ENCODE measurements around the gene FAM217A.

Gene FAM217A

DNA sequence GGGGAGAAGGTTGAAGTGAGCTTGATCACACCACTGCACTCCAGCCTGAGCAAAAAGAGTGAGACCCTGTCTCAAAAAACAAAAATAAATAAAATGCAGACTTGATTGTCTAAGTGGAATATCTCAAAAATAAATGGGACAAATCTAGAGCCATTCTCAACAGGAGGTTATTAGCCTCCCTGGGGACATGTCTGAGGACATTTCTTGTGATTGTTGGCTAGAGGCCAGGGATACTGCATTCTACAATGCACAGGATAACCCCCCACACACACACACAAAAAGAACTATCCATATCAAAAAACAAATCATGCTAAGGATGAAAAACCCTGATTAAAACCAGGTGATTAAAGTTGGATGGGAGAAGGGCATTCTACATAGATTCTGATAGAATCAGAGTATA is 37.5 kb downstream of the FAM217A start:
- DNase-seq (ENCODE audit: low read depth in 2 of 2) = peak; percentile 7 to 40
- TF ChIP-seq, protein P1, sequence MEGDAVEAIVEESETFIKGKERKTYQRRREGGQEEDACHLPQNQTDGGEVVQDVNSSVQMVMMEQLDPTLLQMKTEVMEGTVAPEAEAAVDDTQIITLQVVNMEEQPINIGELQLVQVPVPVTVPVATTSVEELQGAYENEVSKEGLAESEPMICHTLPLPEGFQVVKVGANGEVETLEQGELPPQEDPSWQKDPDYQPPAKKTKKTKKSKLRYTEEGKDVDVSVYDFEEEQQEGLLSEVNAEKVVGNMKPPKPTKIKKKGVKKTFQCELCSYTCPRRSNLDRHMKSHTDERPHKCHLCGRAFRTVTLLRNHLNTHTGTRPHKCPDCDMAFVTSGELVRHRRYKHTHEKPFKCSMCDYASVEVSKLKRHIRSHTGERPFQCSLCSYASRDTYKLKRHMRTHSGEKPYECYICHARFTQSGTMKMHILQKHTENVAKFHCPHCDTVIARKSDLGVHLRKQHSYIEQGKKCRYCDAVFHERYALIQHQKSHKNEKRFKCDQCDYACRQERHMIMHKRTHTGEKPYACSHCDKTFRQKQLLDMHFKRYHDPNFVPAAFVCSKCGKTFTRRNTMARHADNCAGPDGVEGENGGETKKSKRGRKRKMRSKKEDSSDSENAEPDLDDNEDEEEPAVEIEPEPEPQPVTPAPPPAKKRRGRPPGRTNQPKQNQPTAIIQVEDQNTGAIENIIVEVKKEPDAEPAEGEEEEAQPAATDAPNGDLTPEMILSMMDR (IDR thresholded peaks at IDR 0.05; ENCODE audit: low read depth, low read length) = no peak
- no peak overlapping the region for H3K4me3 ChIP-seq (replicated peaks in 1 of 2; ENCODE audit: low read depth in 2 of 2, low read length in 2 of 2)

DNA sequence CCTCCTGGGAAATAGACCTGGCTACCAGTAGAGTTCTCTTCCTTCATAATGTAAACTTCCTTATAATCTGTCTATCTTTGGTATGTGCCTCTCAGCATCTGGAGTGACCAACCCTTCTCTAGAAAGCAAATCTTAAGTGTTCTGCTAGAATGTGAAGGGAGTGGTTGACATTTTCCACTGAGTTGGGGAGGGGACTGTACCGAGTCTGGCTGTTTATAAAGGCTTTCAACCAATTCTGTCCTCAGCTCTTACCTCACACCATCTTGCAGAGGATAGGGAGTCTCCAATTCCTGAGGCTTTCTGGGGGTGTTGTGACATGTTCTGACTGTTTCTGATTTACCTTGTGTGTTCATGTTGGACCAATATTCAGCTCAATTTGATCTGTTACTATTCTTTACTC is 39.6 kb downstream of the FAM217A start:
- H3K4me3 ChIP-seq (replicated peaks in 1 of 2; ENCODE audit: low read depth in 2 of 2, low read length in 2 of 2) = no peak overlapping the region
- TF ChIP-seq, protein P1 (IDR thresholded peaks at IDR 0.05; ENCODE audit: low read depth, low read length) = no peak
- peak in 1 of 2 donors; percentile 13 for DNase-seq (ENCODE audit: low read depth in 2 of 2)

DNA sequence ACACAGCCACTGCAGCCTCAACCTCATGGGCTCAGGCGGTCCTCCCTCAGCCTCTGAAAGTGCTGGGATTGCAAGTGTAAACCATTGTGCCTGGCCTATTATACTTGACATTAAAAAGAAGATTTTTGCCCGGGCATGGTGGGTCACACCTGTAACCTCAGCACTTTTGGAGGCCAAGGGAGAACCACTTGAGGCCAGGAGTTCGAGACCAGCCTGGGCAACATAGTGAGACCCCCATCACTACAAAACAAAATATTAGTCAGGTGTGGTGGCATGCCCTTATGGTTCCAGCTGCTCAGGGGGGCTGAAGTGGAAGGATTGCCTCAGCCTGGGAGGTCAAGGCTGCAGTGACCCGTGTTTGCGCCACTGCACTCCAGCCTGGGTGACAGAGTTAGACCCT is 42.4 kb downstream of the FAM217A start:
- no peak for DNase-seq (ENCODE audit: low read depth in 2 of 2)
- TF ChIP-seq, protein P1 (IDR thresholded peaks at IDR 0.05; ENCODE audit: low read depth, low read length) = no peak
- H3K4me3 ChIP-seq (replicated peaks in 1 of 2; ENCODE audit: low read depth in 2 of 2, low read length in 2 of 2) = no peak overlapping the region

DNA sequence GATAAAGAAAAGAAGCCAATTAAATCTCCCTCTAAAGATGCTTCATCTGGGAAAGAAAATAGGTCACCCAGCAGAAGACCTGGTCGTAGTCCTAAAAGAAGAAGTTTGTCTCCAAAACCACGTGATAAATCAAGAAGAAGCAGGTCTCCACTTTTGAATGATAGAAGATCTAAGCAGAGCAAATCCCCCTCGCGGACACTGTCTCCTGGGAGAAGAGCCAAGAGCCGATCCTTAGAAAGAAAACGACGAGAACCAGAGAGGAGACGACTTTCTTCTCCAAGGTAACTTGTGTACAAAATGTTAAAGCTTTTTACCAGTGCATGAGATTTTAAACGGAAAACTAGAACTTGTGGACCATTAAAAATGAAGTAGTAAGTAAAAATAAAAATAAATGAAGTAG is 46.5 kb downstream of the FAM217A start:
- DNase-seq (ENCODE audit: low read depth in 2 of 2) = no peak
- H3K4me3 ChIP-seq (replicated peaks in 1 of 2; ENCODE audit: low read depth in 2 of 2, low read length in 2 of 2) = no peak overlapping the region
- TF ChIP-seq, protein P1 (IDR thresholded peaks at IDR 0.05; ENCODE audit: low read depth, low read length) = no peak

DNA sequence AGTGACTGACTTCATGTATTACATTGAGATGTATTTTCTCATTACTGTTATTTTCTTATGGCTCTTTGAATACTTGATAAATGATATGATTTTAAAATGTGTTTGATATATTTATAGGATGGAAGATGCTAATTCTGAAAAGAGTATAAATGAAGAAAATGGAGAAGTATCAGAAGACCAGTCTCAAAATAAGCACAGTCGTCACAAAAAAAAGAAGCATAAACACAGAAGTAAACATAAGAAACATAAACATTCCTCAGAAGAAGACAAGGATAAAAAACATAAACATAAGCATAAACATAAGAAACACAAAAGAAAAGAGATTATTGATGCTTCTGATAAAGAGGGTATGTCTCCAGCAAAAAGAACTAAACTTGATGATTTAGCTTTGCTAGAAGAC is 47.5 kb downstream of the FAM217A start:
- TF ChIP-seq, protein P1 (IDR thresholded peaks at IDR 0.05; ENCODE audit: low read depth, low read length) = no peak
- DNase-seq (ENCODE audit: low read depth in 2 of 2) = no peak
- no peak overlapping the region for H3K4me3 ChIP-seq (replicated peaks in 1 of 2; ENCODE audit: low read depth in 2 of 2, low read length in 2 of 2)

DNA sequence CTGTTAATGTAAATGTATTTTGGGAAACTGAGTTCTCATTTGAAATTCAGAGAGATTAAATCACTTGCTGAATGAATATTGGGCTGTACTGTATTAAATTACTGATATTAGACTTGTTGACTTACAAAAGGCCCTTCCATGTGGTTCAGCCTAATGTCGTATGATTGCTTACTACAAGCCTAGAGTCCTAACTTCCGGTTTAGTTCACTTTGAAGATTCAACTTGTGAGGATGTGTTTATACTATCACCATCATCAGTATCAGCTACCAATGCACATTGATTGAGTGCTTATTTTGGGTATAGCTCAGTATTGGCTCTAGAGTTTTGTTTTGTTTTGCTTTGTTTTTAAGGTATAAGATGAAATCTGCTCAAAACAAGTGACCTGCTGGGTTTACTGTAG is 48.3 kb downstream of the FAM217A start:
- H3K4me3 ChIP-seq (replicated peaks in 1 of 2; ENCODE audit: low read depth in 2 of 2, low read length in 2 of 2) = no peak overlapping the region
- no peak for DNase-seq (ENCODE audit: low read depth in 2 of 2)
- TF ChIP-seq, protein P1 (IDR thresholded peaks at IDR 0.05; ENCODE audit: low read depth, low read length) = no peak

DNA sequence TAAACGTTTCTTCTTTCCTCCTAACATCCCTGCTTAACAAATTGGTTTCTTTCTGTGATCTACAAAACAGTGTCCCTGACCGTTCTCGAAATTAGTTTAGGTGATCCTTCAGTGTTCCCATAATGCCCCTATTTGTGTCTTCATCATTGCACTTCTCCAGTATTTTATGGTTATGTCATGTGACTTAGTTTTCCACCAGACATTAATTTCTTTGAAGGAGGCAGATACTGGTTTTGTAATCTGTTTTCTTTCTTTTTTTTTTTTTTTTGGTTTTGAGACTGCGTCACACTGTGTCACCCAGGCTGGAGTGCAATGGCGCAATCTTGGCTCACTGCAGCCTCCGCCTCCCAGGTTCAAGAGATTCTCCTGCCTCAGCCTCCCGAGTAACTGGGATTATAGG is 49.2 kb downstream of the FAM217A start:
- H3K4me3 ChIP-seq (replicated peaks in 1 of 2; ENCODE audit: low read depth in 2 of 2, low read length in 2 of 2) = no peak overlapping the region
- peak in 1 of 2 donors; percentile 19 for DNase-seq (ENCODE audit: low read depth in 2 of 2)
- TF ChIP-seq, protein P1 (IDR thresholded peaks at IDR 0.05; ENCODE audit: low read depth, low read length) = no peak
